GM19452 (cell line): ENCODE data around the gene FTSJ3.

ENCODE experiments used
- ATAC-seq: cut with Tn5 transposase; IDR thresholded peaks from one replicate; pipeline ENCODE4 v1.9.1; 2021; ENCODE audit not compliant: unreplicated experiment

The FTSJ3 gene

DNA sequence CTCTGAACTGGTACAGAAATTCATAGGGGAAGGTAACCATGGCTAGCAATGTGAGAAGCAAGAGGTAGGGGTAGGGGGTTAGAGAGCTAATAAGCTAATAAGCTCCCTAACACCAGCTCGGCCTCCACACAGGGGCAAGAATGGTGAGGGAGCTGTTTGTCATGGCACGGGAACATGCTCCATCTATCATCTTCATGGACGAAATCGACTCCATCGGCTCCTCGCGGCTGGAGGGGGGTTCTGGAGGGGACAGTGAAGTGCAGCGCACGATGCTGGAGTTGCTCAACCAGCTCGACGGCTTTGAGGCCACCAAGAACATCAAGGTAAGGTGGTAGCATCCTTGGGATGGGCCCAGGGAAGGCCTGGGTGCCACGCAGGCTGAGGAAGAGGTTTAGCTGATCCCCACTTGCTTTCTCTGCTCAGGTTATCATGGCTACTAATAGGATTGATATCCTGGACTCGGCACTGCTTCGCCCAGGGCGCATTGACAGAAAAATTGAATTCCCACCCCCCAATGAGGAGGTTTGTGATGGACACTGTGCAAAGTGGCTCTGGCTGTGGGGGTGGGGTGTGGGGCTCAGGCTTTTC is 3.5 kb upstream of the FTSJ3 start:
- no peak for ATAC-seq

- no peak for ATAC-seq
These were observed 2.8 kb upstream of the FTSJ3 start for GRCh38 chr17:63830278-63830677.

- ATAC-seq = no peak
These were observed 1.5 kb upstream of the FTSJ3 start for GRCh38 chr17:63828936-63829335.

DNA sequence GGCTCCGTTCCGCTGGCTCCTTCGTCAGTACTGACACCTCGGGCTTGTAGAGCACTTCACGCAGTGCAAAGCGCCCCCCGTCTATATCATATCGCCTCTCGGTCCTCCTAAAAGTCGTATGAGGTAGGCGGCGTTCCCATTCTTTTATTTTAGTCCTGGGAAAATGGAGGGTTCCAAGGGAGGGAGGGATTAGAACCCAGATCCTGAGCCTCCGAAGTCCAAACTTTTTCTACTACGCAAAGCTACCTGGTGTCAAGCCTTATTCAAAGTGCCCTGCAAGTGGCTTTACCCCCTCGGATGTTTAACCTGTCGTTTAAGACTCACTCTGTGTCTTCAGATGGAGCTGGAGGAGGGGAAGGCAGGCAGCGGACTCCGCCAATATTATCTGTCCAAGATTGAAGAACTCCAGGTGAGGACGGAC is 348 bp upstream of the FTSJ3 start:
- ATAC-seq = no peak

GRCh38 chr17:63826468-63827001 is 928 bp downstream of the FTSJ3 start:
- peak; percentile 2 for ATAC-seq

DNA sequence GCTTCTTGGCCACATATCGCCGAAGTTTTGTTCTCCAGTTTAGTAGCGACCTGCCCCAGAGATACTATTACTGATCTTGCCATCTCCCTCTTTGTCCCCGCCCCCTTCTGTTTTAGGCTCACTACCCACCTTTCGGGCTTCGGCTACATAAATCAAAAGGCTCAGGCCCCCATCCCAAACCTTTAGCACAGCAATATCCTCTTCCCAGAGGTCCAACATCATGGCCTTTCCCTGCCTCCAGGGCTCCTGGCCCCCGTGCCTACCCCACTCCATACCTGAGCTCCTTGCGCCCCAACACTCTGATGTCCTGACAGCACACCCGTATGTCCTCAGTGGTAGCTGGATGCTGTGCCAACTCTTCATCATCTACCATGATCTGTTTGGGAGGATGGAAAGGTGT is 3.1 kb downstream of the FTSJ3 start:
- ATAC-seq = no peak

- ATAC-seq = no peak
These were observed 3.7 kb downstream of the FTSJ3 start for GRCh38 chr17:63823659-63824331.

- ATAC-seq = no peak
These were observed 4.9 kb downstream of the FTSJ3 start for GRCh38 chr17:63822537-63822936.

DNA sequence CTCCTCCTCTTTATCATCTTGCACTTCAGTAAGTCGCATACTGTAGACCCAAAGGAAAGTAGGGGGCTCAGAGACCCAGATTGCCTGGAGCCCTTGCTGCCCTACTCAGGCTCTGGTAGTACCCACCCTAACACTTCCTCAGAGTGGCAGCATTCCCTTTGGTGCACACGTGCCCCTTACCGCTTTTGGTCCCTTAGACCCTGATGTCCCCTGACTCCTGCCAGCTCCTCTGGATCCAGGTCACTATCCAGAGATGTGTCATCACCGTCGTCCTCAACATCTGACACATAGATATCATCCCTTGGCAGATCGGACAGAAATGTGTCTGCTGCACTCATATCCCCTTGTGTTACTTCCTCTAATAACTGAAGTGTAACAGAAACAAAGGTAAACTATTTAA is 5.7 kb downstream of the FTSJ3 start:
- ATAC-seq = no peak

DNA sequence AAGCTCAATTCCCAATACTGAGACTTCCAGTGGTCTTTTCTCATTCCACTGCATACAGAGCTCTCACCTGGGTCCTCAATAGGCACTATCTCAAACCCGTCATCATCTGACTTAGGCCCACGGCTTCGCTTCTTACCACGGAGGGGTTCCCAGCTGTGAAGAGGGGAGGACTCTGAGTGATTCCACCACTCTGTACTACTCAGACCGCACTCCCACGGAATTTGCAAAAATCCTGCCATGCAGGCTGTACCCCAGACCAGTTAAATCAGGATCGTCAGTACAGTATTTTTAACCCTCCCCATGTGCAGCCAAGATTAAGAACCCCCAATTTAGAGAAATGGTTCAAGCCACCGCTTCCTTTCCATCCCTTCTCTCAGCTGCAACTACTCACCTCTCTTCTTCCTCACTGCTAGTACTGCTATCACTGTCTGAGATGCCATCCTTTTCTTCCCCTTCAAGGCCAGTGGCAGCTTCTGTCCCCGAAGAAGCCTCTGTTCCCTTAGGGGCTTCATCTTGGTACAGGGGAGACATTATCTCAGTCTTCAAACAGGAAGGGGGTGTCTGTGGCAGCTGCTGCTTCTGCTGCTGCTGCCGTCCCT is 6.4 kb downstream of the FTSJ3 start:
- no peak for ATAC-seq

DNA sequence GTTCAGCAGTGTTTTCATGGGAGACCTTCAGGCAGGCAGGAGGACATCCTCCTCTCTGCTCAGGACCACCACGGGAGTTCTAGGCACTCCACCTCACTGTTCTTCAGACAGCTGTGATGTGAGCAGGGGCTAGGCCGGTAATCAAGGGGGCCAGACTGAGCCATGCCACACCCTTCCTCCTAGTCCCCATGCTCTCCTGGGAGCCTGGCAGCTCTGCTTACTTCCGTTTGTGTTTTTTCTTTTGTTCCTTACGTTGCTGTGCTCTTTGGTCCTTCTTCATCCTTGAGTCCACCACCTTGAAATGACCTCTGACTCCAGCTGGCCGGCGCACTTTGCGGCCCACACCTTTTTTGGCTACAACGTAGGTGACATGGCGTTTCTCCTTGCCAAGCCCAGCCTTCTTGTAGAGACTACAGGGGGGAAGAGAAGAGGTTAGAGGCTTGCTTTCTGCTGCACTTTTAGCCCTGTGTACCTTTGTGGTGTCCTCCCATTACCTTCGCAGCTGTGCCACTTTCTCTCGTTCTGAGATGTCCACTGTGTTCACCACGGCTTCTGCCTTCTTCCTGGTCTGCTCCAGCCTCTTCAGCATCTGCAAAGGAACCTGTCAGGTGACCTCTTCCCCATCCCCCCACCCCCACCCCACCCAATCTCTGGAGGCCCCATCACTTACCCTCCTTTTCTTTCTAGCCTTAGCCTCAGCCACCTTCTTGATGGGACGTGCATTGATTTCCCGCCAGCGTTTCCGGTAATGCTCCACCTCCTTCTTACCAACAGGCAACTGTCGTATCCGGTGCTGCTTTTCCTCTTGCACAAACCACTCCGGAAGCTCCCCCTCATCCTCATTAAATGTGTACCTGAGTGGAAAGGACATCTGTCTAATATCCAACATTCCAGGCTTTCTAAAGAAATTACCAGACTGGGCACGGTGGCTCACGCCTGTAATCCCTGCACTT is 7.6 kb downstream of the FTSJ3 start:
- no peak for ATAC-seq

GRCh38 chr17:63819131-63819530 is 8.3 kb downstream of the FTSJ3 start:
- no peak for ATAC-seq

DNA sequence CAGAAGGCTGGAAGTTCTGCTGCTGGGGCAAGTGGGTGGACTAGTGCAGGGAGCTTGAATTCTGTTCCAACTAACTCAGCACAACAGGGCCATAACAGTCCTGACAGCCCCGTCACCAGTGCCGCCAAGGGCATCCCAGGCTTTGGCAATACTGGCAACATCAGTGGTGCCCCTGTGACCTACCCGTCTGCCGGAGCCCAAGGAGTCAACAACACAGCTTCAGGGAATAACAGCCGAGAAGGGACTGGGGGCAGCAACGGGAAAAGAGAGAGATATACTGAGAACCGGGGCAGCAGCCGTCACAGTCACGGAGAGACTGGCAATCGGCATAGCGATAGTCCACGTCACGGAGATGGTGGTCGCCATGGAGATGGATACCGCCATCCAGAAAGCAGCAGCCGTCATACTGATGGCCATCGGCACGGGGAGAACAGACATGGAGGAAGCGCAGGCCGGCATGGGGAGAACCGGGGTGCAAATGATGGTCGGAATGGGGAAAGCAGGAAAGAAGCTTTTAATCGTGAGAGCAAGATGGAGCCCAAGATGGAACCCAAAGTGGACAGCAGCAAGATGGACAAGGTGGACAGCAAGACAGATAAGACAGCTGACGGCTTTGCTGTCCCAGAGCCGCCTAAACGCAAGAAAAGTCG is 9.6 kb downstream of the FTSJ3 start:
- no peak for ATAC-seq

- ATAC-seq = no peak
These were observed 10.8 kb downstream of the FTSJ3 start for GRCh38 chr17:63816669-63817068.

- ATAC-seq = no peak
These were observed 11.3 kb downstream of the FTSJ3 start for GRCh38 chr17:63816123-63816522.

GRCh38 chr17:63809970-63810369 is 17.5 kb downstream of the FTSJ3 start:
- no peak for ATAC-seq

GRCh38 chr17:63805591-63805990 is 21.9 kb downstream of the FTSJ3 start:
- no peak for ATAC-seq

DNA sequence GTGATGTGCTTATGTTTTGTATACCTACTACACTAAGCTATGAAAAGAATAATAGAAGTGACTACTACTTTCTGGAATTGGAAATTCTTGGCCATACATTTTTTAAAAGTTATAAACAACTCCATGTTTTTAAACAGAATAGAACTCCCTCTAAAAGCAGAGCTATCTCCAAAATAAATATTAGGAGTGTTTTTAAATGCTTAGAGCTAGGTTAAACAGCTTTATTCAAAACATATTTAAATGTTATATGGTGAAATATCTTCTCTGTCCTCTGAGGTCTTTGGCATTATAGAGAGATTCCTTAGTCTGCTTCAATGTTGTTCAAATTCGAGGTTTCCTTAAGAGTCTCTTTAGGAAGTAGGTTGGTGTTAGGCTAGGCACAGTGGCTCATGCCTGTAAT is 23.1 kb downstream of the FTSJ3 start:
- no peak for ATAC-seq

- ATAC-seq = no peak
These were observed 26.7 kb downstream of the FTSJ3 start for GRCh38 chr17:63800783-63801182.

DNA sequence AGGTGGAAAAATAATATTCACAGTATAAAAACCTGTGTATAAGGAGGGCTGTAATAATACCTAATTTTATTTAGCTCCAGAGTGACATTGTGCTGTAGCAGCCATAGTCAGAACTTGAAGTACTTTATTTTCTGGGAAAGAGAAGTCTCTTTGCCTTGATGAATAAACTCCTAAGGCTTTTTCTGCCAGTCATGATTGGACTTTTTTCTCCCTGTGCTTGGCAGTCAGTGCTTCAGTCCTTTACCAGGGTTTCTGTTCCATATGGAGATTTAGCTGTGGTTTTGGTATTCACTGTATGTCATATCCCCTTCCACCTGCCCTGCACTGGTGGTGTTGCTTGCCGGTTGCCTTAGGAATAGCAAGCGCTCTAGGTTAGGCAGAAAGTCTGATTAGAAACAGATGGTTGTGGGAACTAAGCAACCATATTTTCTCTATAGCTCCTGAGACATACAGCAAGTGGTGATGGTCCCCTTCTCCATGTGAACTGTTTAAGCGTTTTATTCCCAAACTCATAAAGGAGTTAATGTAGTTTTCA is 28.8 kb downstream of the FTSJ3 start:
- no peak for ATAC-seq
